Kidney epithelial cell (primary cell): ENCODE data around the gene ARL5A. TPM values are rescaled to one million over a fixed set of nuclear protein-coding genes. Genes with fewer than 3 reads are reported as not detected.

Experiments used
- DNase-seq: peaks from one replicate; pipeline ENCODE4 v3.0.0-alpha.2; 2010; ENCODE audit warnings: low read depth
- H3K27me3 ChIP-seq: 2 replicates; pipeline ENCODE4 v1.6.0; 2011; ENCODE audit warnings: low read length; ENCODE audit not compliant: control insufficient read depth, insufficient read depth
- H3K36me3 ChIP-seq: 2 replicates; pipeline ENCODE4 v1.5.1; 2011; ENCODE audit warnings: low read length; ENCODE audit not compliant: control insufficient read depth, insufficient read depth
- H3K4me3 ChIP-seq: 2 replicates; pipeline ENCODE4 v1.5.1; 2011; ENCODE audit warnings: low read depth, mild to moderate bottlenecking, control low read depth, low read length
- CTCF ChIP-seq: IDR thresholded peaks from 2 replicates; pipeline ENCODE4 v1.5.1; 2011; ENCODE audit warnings: mild to moderate bottlenecking, moderate library complexity, low read length, control low read depth, inconsistent platforms; ENCODE audit not compliant: insufficient read depth, poor library complexity, severe bottlenecking
- total RNA-seq: library from RNA; depleted of rRNA; stranded (reverse); fragments of >200 nt; gene quantifications from 2 replicates; pipeline ENCODE4 v1.2.3, GENCODE V29; 2015

ARL5A gene
- total RNA-seq, 1 donor from 2014 or later, result 50.4 TPM

DNA sequence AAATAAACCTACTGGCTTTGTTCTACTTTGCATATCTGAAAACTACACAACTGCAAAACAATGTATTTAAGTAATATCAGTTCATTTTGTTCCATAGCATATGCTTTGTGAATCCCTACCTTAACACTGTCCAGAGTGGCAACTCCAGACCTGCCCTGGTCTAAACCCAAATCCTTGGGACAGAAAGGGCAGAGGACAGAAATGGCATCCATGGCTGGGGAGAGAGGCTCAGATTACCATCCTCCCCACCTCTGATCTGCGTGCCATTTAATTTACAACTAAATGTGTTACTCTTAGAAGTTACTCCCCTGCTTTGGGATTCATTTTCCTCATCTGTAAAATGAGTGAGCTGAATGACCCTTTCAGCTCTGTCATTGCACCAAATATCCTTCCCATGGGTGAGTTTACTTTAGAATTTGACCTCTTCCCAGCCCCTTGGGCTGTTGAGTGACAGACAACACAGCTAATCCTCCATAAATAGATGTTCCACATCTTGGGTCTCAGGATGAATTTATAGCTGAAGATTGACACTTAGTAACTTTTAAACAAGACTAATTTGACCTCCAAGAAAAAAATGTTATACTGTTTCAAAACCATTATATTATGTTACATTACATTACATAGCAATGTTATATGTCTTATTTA, 73.8 kb downstream of the ARL5A start:
- Histone ChIP-seq H3K4me3 (no peak overlapping the region), H3K27me3 (no peaks in the 10 kb centered on the region), H3K36me3 (no peaks in the 10 kb centered on the region)
- DNase-seq, result no peak
- no peak for TF ChIP-seq CTCF

DNA sequence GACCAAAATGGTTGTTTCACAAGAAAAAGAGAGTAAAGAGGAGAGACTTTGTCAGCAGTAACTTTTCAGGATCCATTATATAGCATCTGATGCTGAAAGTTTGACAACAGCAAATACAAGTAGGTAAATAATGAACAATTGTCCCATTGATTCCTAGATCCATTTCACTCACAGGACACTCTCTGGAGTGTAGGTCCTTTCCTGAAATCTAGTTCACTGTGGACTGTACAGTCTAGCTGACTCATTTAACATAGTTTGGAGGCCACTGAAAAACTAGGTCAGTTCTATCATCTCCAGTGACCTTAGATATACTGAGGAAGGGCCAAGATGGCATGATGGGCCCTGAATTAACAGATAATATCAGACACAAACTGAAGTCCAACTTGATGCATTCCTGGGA, 74.7 kb downstream of the ARL5A start:
- Histone ChIP-seq H3K36me3 (no peaks in the 10 kb centered on the region), H3K27me3 (no peaks in the 10 kb centered on the region), H3K4me3 (no peak overlapping the region)
- TF ChIP-seq CTCF, result no peak
- DNase-seq, result no peak

Other genes with a start within 250 kb of the ARL5A start
- gene NEB, start 93.9 kb downstream of the ARL5A start, total RNA-seq, result 0.38 and 0.68 TPM in 2 replicates